Measurements from ENCODE around the gene STRIP2. TPM values are rescaled to one million over a fixed set of nuclear protein-coding genes. Genes with fewer than 3 reads are reported as not detected.

The STRIP2 gene
- total and polyA plus RNA-seq, 3 experiments from 2014 or later = 21.0 to 25.0 TPM; not detected in 1

GRCh38 chr7:129427526-129428045 is 6.6 kb upstream of the STRIP2 start:
- Histone ChIP-seq H3K36me3 (ENCODE audit: insufficient read depth, low read length) (no peaks in the 10 kb centered on the region), H3K9me3 (ENCODE audit: low read length) (no peaks in the 10 kb centered on the region), H3K27me3 (ENCODE audit: insufficient read depth, low read length, poor library complexity, severe bottlenecking) (no peaks in the 10 kb centered on the region), H3K4me1 (ENCODE audit: insufficient read depth, low read length) (no peaks in the 10 kb centered on the region), H3K4me3 (ENCODE audit: low read length) (no peak overlapping the region), H3K27ac (ENCODE audit: low read depth, low read length) (no peak overlapping the region)
- DNase-seq = no peak
- Mint-ChIP-seq H3K9me3 (no peaks in the 10 kb centered on the region), H3K27me3 (peaks cover 0 to under 1% of the 10 kb centered on the region in 2 donors), H3K36me3 (peaks cover 19 to 50% (median 21%) of the 10 kb centered on the region in 3 donors), H3K4me1 (peaks cover under 1 to 2% (median under 1%) of the 10 kb centered on the region in 3 donors), H3K27ac (no peak overlapping the region), H3K4me3 (no peak overlapping the region)
- ChIA-PET POLR2A (no interaction called here), CTCF (no interaction called here)

GRCh38 chr7:129431911-129432643 is 2.2 kb upstream of the STRIP2 start:
- H3K27ac Mint-ChIP-seq = peak overlapping the region in 1 of 8 donors; percentile 6
- no peak for DNase-seq
- ChIA-PET POLR2A (no interaction called here), CTCF (interaction anchor here (0.9 kb wide), 2 partner anchors 64 to 65 kb away, joined by 3 to 4 read pairs; no protein-coding TSS in a partner anchor)
- H3K9me3 ChIP-seq (ENCODE audit: low read length) = no peaks in the 10 kb centered on the region
- H3K36me3 Mint-ChIP-seq = peaks cover 6 to 16% (median 9%) of the 10 kb centered on the region in 3 donors
- H3K4me3 Mint-ChIP-seq = peak overlapping the region in 2 of 7 donors; percentile 26 to 57
- peaks cover 13% of the 10 kb centered on the region for H3K27me3 ChIP-seq (ENCODE audit: insufficient read depth, low read length, poor library complexity, severe bottlenecking)
- no peak overlapping the region for H3K27ac ChIP-seq (ENCODE audit: low read depth, low read length)
- H3K4me1 Mint-ChIP-seq = peaks cover 18 to 19% (median 18%) of the 10 kb centered on the region in 3 donors
- peaks cover 11 to 27% of the 10 kb centered on the region in 2 donors for H3K27me3 Mint-ChIP-seq
- H3K4me3 ChIP-seq (ENCODE audit: low read length) = no peak overlapping the region
- no peaks in the 10 kb centered on the region for H3K9me3 Mint-ChIP-seq
- peaks cover 15% of the 10 kb centered on the region for H3K4me1 ChIP-seq (ENCODE audit: insufficient read depth, low read length)
- no peaks in the 10 kb centered on the region for H3K36me3 ChIP-seq (ENCODE audit: insufficient read depth, low read length)

- Mint-ChIP-seq H3K4me3 (peak overlapping the region; percentile 92 to 98 (median 94)), H3K36me3 (peaks cover 0 to 4% (median 0%) of the 10 kb centered on the region in 3 donors), H3K4me1 (peaks cover 18 to 19% (median 18%) of the 10 kb centered on the region in 3 donors), H3K9me3 (no peaks in the 10 kb centered on the region), H3K27me3 (peaks cover 13 to 27% of the 10 kb centered on the region in 2 donors), H3K27ac (peak overlapping the region in 4 of 8 donors; percentile 3 to 69 (median 34))
- CTCF ChIA-PET = interaction anchor here (1.1 to 1.7 kb wide), 7 partner anchors 8 to 178 kb away, joined by 3 to 8 read pairs (median 5); no protein-coding TSS in a partner anchor
- POLR2A ChIA-PET = interaction anchor here (1.3 kb wide), 1 partner anchor 210 kb away, joined by 3 read pairs; the partner anchor contains the start of gene AHCYL2
- DNase-seq = peak in 1 of 5 donors; percentile 5
- H3K4me3 ChIP-seq (ENCODE audit: low read length) = peak overlapping the region; percentile 69
- H3K27ac ChIP-seq (ENCODE audit: low read depth, low read length) = peak overlapping the region; percentile 72
- H3K27me3 ChIP-seq (ENCODE audit: insufficient read depth, low read length, poor library complexity, severe bottlenecking) = peaks cover 13% of the 10 kb centered on the region
- H3K9me3 ChIP-seq (ENCODE audit: low read length) = no peaks in the 10 kb centered on the region
- H3K36me3 ChIP-seq (ENCODE audit: insufficient read depth, low read length) = no peaks in the 10 kb centered on the region
- H3K4me1 ChIP-seq (ENCODE audit: insufficient read depth, low read length) = peaks cover 15% of the 10 kb centered on the region
Observed at GRCh38 chr7:129434675-129435318, 565 bp downstream of the STRIP2 start.

GRCh38 chr7:129435414-129435829 is 1.2 kb downstream of the STRIP2 start:
- peaks cover 13% of the 10 kb centered on the region for H3K27me3 ChIP-seq (ENCODE audit: insufficient read depth, low read length, poor library complexity, severe bottlenecking)
- no peaks in the 10 kb centered on the region for H3K36me3 ChIP-seq (ENCODE audit: insufficient read depth, low read length)
- Mint-ChIP-seq H3K4me3 (peak overlapping the region; percentile 92 to 98 (median 94)), H3K36me3 (peaks cover 0 to 4% (median 0%) of the 10 kb centered on the region in 3 donors), H3K9me3 (no peaks in the 10 kb centered on the region), H3K27me3 (peaks cover 14 to 31% of the 10 kb centered on the region in 2 donors), H3K4me1 (peaks cover 18 to 19% (median 18%) of the 10 kb centered on the region in 3 donors), H3K27ac (peak overlapping the region in 3 of 8 donors; percentile 3 to 69 (median 61))
- H3K4me1 ChIP-seq (ENCODE audit: insufficient read depth, low read length) = peaks cover 15% of the 10 kb centered on the region
- no peaks in the 10 kb centered on the region for H3K9me3 ChIP-seq (ENCODE audit: low read length)
- POLR2A ChIA-PET = interaction anchor here (1.3 kb wide), 1 partner anchor 210 kb away, joined by 3 read pairs; the partner anchor contains the start of gene AHCYL2
- DNase-seq = no peak
- peak overlapping the region; percentile 72 for H3K27ac ChIP-seq (ENCODE audit: low read depth, low read length)
- CTCF ChIA-PET = no interaction called here
- peak overlapping the region; percentile 69 for H3K4me3 ChIP-seq (ENCODE audit: low read length)

GRCh38 chr7:129436335-129436923 is 2.2 kb downstream of the STRIP2 start:
- CTCF ChIA-PET = no interaction called here
- Histone ChIP-seq H3K27me3 (ENCODE audit: insufficient read depth, low read length, poor library complexity, severe bottlenecking) (peaks cover 13% of the 10 kb centered on the region), H3K36me3 (ENCODE audit: insufficient read depth, low read length) (no peaks in the 10 kb centered on the region), H3K4me1 (ENCODE audit: insufficient read depth, low read length) (peaks cover 15% of the 10 kb centered on the region), H3K9me3 (ENCODE audit: low read length) (no peaks in the 10 kb centered on the region), H3K27ac (ENCODE audit: low read depth, low read length) (no peak overlapping the region), H3K4me3 (ENCODE audit: low read length) (no peak overlapping the region)
- H3K27ac Mint-ChIP-seq = no peak overlapping the region
- no peaks in the 10 kb centered on the region for H3K9me3 Mint-ChIP-seq
- no peak for DNase-seq
- H3K27me3 Mint-ChIP-seq = peaks cover 14 to 31% of the 10 kb centered on the region in 2 donors
- peak overlapping the region in 2 of 7 donors; percentile 53 to 66 for H3K4me3 Mint-ChIP-seq
- POLR2A ChIA-PET = no interaction called here
- H3K4me1 Mint-ChIP-seq = peaks cover 18 to 19% (median 18%) of the 10 kb centered on the region in 3 donors
- H3K36me3 Mint-ChIP-seq = peaks cover 0 to 4% (median 0%) of the 10 kb centered on the region in 3 donors

GRCh38 chr7:129437190-129437589 is 3.0 kb downstream of the STRIP2 start:
- H3K27ac ChIP-seq (ENCODE audit: low read depth, low read length) = no peak overlapping the region
- no peak overlapping the region for H3K4me3 ChIP-seq (ENCODE audit: low read length)
- H3K27me3 Mint-ChIP-seq = peaks cover 14 to 31% of the 10 kb centered on the region in 2 donors
- H3K9me3 ChIP-seq (ENCODE audit: low read length) = no peaks in the 10 kb centered on the region
- H3K4me1 Mint-ChIP-seq = peaks cover 18 to 19% (median 18%) of the 10 kb centered on the region in 3 donors
- ChIA-PET CTCF (no interaction called here), POLR2A (no interaction called here)
- peaks cover 15% of the 10 kb centered on the region for H3K4me1 ChIP-seq (ENCODE audit: insufficient read depth, low read length)
- no peak for DNase-seq
- no peak overlapping the region for H3K27ac Mint-ChIP-seq
- peaks cover 13% of the 10 kb centered on the region for H3K27me3 ChIP-seq (ENCODE audit: insufficient read depth, low read length, poor library complexity, severe bottlenecking)
- H3K36me3 ChIP-seq (ENCODE audit: insufficient read depth, low read length) = no peaks in the 10 kb centered on the region
- H3K9me3 Mint-ChIP-seq = no peaks in the 10 kb centered on the region
- H3K4me3 Mint-ChIP-seq = no peak overlapping the region
- H3K36me3 Mint-ChIP-seq = peaks cover 0 to 4% (median 0%) of the 10 kb centered on the region in 3 donors

DNA sequence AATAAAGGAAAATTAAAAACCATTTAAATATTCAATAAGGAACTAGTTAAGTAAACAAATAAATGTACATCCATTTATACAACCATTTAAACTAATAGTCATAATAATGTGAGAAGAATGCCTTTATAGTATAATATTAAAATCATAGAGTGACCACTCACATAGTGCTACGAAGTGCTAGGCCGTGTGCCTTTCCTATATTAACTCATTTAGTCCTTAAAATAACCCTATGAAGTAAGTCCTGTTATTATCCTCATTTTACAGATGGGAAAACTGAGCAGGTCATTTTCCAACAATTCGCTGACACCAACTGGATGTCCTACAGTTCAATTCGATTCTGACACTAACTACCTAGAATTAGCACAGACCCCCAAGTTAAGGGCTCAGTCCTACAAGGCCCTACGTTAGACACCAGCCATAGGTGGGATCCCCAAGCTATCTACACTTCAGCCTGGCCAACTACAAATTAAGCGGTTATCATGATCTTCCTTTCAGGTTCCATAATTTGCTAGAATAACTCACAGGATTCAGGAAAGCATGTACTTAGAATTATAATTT is 4.1 kb downstream of the STRIP2 start:
- Histone ChIP-seq H3K36me3 (ENCODE audit: insufficient read depth, low read length) (no peaks in the 10 kb centered on the region), H3K4me1 (ENCODE audit: insufficient read depth, low read length) (peaks cover 10% of the 10 kb centered on the region), H3K9me3 (ENCODE audit: low read length) (no peaks in the 10 kb centered on the region), H3K27ac (ENCODE audit: low read depth, low read length) (peak overlapping the region; percentile 61), H3K4me3 (ENCODE audit: low read length) (no peak overlapping the region), H3K27me3 (ENCODE audit: insufficient read depth, low read length, poor library complexity, severe bottlenecking) (peaks cover 13% of the 10 kb centered on the region)
- Mint-ChIP-seq H3K36me3 (peaks cover 0 to 4% (median 0%) of the 10 kb centered on the region in 3 donors), H3K27ac (no peak overlapping the region), H3K4me1 (peaks cover 10 to 12% (median 10%) of the 10 kb centered on the region in 3 donors), H3K4me3 (no peak overlapping the region), H3K27me3 (peaks cover 12 to 22% of the 10 kb centered on the region in 2 donors), H3K9me3 (no peaks in the 10 kb centered on the region)
- ChIA-PET CTCF (no interaction called here), POLR2A (no interaction called here)
- no peak for DNase-seq
